Measurements from ENCODE around the gene RGS14. TPM values are rescaled to one million over a fixed set of nuclear protein-coding genes. Genes with fewer than 3 reads are reported as not detected.

RGS14 gene
- total RNA-seq, 4 donors from 2014 or later, result 3.7 to 18.3 (median 11.9) TPM

GRCh38 chr5:177334781-177335700, 22.7 kb upstream of the RGS14 start:
- 80% methylated on average over 16 of the region's 21 CpGs for WGBS
- Histone ChIP-seq H3K4me1 (peaks cover 0 to 16% (median 5%) of the 10 kb centered on the region in 4 donors), H3K27me3 (no peaks in the 10 kb centered on the region), H3K36me3 (peaks cover 73 to 98% (median 96%) of the 10 kb centered on the region in 4 donors), H3K9me3 (no peaks in the 10 kb centered on the region), H3K4me3 (no peak overlapping the region), H3K27ac (replicated peaks in 1 of 4) (no peak overlapping the region)
- DNase-seq (ENCODE audit: extremely low spot score), result no peak
- TF ChIP-seq EP300 (IDR thresholded peaks at IDR 0.05) (no peak), POLR2A (IDR thresholded peaks at IDR 0.05; ENCODE audit: low read depth) (no peak), POLR2AphosphoS5 (IDR thresholded peaks at IDR 0.05) (no peak), CTCF (IDR thresholded peaks at IDR 0.05) (no peak)
- intact Hi-C loops (cut with DNase I), result no loop called here

GRCh38 chr5:177335701-177336065, 22.0 kb upstream of the RGS14 start:
- TF ChIP-seq EP300 (IDR thresholded peaks at IDR 0.05) (no peak), CTCF (IDR thresholded peaks at IDR 0.05) (no peak), POLR2A (IDR thresholded peaks at IDR 0.05; ENCODE audit: low read depth) (no peak), POLR2AphosphoS5 (IDR thresholded peaks at IDR 0.05) (no peak)
- no peak for DNase-seq (ENCODE audit: extremely low spot score)
- Histone ChIP-seq H3K9me3 (no peaks in the 10 kb centered on the region), H3K36me3 (peaks cover 70 to 92% (median 91%) of the 10 kb centered on the region in 4 donors), H3K27ac (replicated peaks in 1 of 4) (no peak overlapping the region), H3K4me3 (no peak overlapping the region), H3K27me3 (no peaks in the 10 kb centered on the region), H3K4me1 (peaks cover 0 to 16% (median 5%) of the 10 kb centered on the region in 4 donors)
- intact Hi-C loops (cut with DNase I), result no loop called here
- WGBS, result 82% methylated on average over 7 of the region's 7 CpGs

DNA sequence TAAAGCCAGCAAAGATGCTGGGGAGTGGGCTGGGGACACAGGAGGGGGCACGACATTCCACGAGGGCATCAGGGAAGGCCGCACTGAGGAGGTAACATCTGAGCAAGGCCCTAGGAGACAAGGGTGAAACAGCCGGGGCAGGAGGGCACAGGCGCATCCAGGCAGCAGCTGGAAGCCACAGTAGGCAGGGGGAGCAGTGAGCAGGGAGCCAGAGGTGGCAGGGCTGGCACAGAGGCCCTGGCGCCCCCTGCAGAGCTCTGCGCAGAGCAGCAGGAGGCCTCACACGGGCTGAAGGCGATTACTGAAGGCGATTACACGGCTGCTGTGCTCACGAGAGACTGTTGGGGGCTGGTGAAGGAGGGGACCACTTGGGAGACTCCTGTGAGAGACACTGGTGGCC, 21.6 kb upstream of the RGS14 start:
- Histone ChIP-seq H3K27me3 (no peaks in the 10 kb centered on the region), H3K27ac (replicated peaks in 1 of 4) (no peak overlapping the region), H3K9me3 (no peaks in the 10 kb centered on the region), H3K36me3 (peaks cover 65 to 87% (median 87%) of the 10 kb centered on the region in 4 donors), H3K4me3 (no peak overlapping the region), H3K4me1 (peaks cover 0 to 16% (median 5%) of the 10 kb centered on the region in 4 donors)
- DNase-seq (ENCODE audit: extremely low spot score), result no peak
- intact Hi-C loops (cut with DNase I), result no loop called here
- 70% methylated on average over 9 of the region's 12 CpGs for WGBS
- TF ChIP-seq EP300 (IDR thresholded peaks at IDR 0.05) (no peak), CTCF (IDR thresholded peaks at IDR 0.05) (no peak), POLR2AphosphoS5 (IDR thresholded peaks at IDR 0.05) (no peak), POLR2A (IDR thresholded peaks at IDR 0.05; ENCODE audit: low read depth) (no peak)

DNA sequence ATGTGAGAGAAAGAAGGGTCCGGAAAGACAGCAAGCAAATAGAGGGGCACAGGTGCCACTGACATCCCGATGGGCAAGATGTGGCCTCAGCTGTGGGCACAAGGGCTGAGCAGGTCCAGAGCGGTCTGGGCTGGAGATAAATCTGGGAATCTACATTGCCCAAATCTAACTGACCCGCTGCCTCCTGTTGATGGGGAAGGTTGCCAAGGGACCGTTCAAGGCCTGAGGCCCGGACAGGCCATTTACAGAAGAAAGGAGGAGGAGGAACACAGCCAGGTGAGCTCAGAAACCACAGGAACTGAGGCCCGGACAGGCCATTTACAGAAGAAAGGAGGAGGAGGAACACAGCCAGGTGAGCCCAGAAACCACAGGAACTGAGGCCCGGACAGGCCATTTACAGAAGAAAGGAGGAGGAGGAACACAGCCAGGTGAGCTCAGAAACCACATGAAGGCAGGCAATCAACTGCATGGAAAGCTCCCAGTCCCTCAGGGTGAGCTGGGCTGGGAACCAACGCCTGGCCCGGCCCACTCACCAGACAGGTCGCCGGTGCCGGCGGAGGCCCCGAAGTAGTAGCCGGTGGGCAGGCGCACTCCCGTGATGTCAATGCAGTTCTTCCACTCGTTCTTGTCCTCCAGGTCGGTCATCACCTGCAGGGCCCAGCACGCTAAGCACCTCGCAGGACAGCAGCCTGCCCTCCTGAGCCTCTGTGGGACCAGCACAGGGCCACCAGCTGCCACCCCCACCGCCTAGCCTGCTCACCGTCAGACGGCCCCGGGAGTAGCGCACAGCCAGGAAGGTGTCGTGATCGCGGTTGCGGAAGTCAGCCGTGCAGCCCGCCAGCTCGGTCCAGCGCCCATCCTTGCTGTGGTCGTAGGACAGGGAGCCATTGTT, 20.9 kb upstream of the RGS14 start:
- peaks cover 0 to 16% (median 5%) of the 10 kb centered on the region in 4 donors for H3K4me1 ChIP-seq
- TF ChIP-seq POLR2AphosphoS5 (IDR thresholded peaks at IDR 0.05) (no peak), CTCF (IDR thresholded peaks at IDR 0.05) (no peak), EP300 (IDR thresholded peaks at IDR 0.05) (no peak), POLR2A (IDR thresholded peaks at IDR 0.05; ENCODE audit: low read depth) (no peak)
- no peaks in the 10 kb centered on the region for H3K27me3 ChIP-seq
- no peak overlapping the region for H3K4me3 ChIP-seq
- 95% methylated on average over 33 of the region's 36 CpGs for WGBS
- intact Hi-C loops (cut with DNase I), result no loop called here
- no peak overlapping the region for H3K27ac ChIP-seq (replicated peaks in 1 of 4)
- DNase-seq (ENCODE audit: extremely low spot score), result no peak
- H3K9me3 ChIP-seq, result no peaks in the 10 kb centered on the region
- peaks cover 58 to 87% (median 81%) of the 10 kb centered on the region in 4 donors for H3K36me3 ChIP-seq
